Ascending aorta (tissue), 2 donors: ENCODE results near the gene ZNF322. TPM values are rescaled to one million over a fixed set of nuclear protein-coding genes. Genes with fewer than 3 reads are reported as not detected.

ENCODE experiments used
- DNase-seq, 2 donors: peaks; one replicate each; pipeline ENCODE4 v3.0.0-alpha.2; 2019; ENCODE audit warnings: low spot score in 2 of 2
- H3K27ac ChIP-seq, 2 donors: fragments of 200-600 bp; sonication (generic); one replicate each; pipeline ENCODE4 v1.5.1; 2016 to 2017; ENCODE audit warnings: mild to moderate bottlenecking in 1 of 2
- H3K27me3 ChIP-seq: fragments of 200-600 bp; sonication (generic); one replicate; pipeline ENCODE4 v1.5.1; 2017
- H3K36me3 ChIP-seq, 2 donors: fragments of 200-600 bp; sonication (generic); one replicate each; pipeline ENCODE4 v1.5.1; 2016
- H3K4me1 ChIP-seq, 2 donors: fragments of 200-600 bp; sonication (generic); one replicate each; pipeline ENCODE4 v1.5.1; 2016 to 2017; ENCODE audit warnings: mild to moderate bottlenecking in 1 of 2
- H3K4me3 ChIP-seq, 2 donors: fragments of 200-600 bp; sonication (generic); one replicate each; pipeline ENCODE4 v1.5.1; 2016 to 2017; ENCODE audit warnings: mild to moderate bottlenecking in 1 of 2
- H3K9me3 ChIP-seq, 2 donors: fragments of 200-600 bp; sonication (generic); one replicate each; pipeline ENCODE4 v1.5.1; 2016
- intact Hi-C: fragments of 100-400 bp; cut with DNase I; formaldehyde crosslinking; loops from one replicate; pipeline ENCODE4 v1.15.1; 2023
- total RNA-seq: library from RNA; depleted of rRNA; stranded (reverse); fragments of >200 nt; gene quantifications from one replicate; pipeline ENCODE4 v1.1.0, GENCODE V29; 2016
- TF ChIP-seq, protein P1 (sequence below), 3 experiments: fragments of 200-600 bp in 2 of 3; fragments of 450-650 bp in 1 of 3; sonication (generic) in 2 of 3; IDR thresholded peaks; one replicate each; pipeline ENCODE4 v1.5.1; 2016 to 2019; ENCODE audit warnings: antibody characterized with exemption in 3 of 3, mild to moderate bottlenecking in 1 of 3, moderate library complexity in 1 of 3

ZNF322 gene
- total RNA-seq, 1 donor from 2014 or later: 12.3 TPM

DNA sequence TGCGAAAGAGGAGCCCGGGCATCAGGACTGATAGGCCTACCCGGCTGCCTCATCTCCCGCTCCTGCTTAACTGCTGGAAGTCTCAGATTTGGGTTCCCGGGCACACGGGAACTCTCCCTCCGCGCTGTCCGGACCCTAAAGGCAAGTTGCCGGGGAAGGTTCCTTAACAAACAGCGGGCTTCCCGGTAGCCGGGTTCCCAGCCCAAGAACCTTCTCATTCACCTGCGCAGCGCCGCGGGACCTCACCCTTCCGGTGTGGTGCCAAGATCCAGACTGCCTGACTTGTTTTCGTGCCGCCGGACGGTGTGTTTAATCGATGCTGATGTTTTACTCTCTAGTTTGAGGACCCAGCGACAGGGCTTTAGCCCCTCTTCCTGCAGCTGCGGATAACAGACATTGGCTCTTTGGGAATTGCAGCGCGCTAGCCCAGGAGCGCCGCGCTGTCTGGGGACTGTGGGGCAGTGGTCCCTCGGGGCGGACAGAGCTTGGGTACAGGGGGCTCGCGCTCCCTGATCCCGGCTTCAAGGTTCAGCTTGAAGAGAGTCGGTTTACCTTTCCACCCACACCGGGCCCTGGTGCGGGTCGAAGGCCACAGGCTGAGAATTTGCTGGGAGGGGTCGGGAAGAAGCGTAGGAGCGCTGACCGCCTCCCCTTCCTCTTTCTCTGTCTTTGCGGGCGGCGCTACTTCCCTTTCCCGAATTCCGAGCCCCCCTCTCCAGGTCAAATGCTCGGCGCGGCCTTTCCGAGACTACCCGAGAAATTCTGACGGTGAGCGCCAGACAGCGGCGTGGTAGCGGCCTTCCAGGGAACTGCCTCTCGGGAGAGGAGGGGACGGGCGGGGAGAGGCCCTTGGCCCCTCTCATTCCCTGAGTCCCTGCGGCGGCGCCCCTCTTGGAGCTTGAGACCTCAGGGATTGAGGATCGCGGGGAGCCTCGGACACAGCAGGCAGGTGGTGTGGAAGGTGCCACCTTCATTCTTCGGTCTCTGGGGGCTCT is 45.6 kb downstream of the ZNF322 start:
- intact Hi-C loops: no loop called here
- H3K9me3 ChIP-seq: no peaks in the 10 kb centered on the region
- DNase-seq: no peak
- peak overlapping the region in 1 of 2 donors; percentile 52 for H3K4me3 ChIP-seq
- H3K27me3 ChIP-seq: peaks cover 8% of the 10 kb centered on the region
- TF ChIP-seq, protein P1, sequence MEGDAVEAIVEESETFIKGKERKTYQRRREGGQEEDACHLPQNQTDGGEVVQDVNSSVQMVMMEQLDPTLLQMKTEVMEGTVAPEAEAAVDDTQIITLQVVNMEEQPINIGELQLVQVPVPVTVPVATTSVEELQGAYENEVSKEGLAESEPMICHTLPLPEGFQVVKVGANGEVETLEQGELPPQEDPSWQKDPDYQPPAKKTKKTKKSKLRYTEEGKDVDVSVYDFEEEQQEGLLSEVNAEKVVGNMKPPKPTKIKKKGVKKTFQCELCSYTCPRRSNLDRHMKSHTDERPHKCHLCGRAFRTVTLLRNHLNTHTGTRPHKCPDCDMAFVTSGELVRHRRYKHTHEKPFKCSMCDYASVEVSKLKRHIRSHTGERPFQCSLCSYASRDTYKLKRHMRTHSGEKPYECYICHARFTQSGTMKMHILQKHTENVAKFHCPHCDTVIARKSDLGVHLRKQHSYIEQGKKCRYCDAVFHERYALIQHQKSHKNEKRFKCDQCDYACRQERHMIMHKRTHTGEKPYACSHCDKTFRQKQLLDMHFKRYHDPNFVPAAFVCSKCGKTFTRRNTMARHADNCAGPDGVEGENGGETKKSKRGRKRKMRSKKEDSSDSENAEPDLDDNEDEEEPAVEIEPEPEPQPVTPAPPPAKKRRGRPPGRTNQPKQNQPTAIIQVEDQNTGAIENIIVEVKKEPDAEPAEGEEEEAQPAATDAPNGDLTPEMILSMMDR (IDR thresholded peaks at IDR 0.05): no peak
- no peaks in the 10 kb centered on the region for H3K36me3 ChIP-seq
- no peak overlapping the region for H3K27ac ChIP-seq
- H3K4me1 ChIP-seq: peaks cover 0 to 4% of the 10 kb centered on the region in 2 donors

DNA sequence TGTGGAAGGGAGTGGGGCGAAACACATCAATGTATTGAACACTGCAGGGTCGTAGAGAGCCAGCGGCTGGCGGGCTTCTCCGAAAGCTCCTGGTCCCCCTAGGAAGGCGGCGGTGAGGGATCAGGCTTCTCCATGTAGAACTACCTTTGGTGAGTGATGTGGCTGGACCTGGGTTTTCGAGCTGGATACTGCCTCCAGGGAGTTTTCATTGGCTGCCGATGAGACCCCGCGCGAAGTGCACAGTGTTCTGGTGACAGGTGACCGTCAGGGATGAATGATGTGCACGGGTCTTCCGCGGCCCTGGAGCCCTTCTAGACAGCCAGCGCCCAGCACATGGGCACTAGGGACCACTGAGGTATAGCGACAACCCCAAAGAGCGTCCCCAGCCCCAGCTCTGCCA is 46.3 kb downstream of the ZNF322 start:
- H3K27me3 ChIP-seq: peaks cover 8% of the 10 kb centered on the region
- H3K4me1 ChIP-seq: peaks cover 0 to 4% of the 10 kb centered on the region in 2 donors
- H3K4me3 ChIP-seq: no peak overlapping the region
- no peak overlapping the region for H3K27ac ChIP-seq
- H3K36me3 ChIP-seq: no peaks in the 10 kb centered on the region
- intact Hi-C loops: no loop called here
- no peak for DNase-seq
- H3K9me3 ChIP-seq: no peaks in the 10 kb centered on the region
- TF ChIP-seq, protein P1 (IDR thresholded peaks at IDR 0.05): no peak

DNA sequence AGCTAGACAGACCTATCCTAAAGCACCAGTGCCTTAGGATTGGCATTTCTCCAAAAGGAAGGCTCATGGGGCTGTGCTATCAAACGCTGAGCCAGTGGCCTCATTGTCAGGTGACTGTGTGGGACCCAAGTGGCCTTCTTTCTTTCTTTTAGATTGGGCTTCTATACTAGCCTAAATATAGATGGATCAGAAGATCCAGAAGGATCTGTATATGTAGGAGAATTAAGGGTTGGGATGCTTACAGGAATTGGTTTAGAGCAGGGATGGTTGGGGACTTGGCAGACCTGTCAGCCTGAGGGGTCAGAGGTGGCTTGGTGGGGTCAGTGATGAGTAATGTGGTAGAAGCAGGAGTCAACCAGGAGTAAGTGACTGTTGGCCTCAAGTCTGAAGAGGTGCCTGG is 47.9 kb downstream of the ZNF322 start:
- intact Hi-C loops: no loop called here
- peaks cover 0 to 4% of the 10 kb centered on the region in 2 donors for H3K4me1 ChIP-seq
- H3K36me3 ChIP-seq: no peaks in the 10 kb centered on the region
- no peak overlapping the region for H3K4me3 ChIP-seq
- H3K9me3 ChIP-seq: no peaks in the 10 kb centered on the region
- TF ChIP-seq, protein P1 (IDR thresholded peaks at IDR 0.05): no peak
- DNase-seq: no peak
- no peak overlapping the region for H3K27ac ChIP-seq
- peaks cover 8% of the 10 kb centered on the region for H3K27me3 ChIP-seq

DNA sequence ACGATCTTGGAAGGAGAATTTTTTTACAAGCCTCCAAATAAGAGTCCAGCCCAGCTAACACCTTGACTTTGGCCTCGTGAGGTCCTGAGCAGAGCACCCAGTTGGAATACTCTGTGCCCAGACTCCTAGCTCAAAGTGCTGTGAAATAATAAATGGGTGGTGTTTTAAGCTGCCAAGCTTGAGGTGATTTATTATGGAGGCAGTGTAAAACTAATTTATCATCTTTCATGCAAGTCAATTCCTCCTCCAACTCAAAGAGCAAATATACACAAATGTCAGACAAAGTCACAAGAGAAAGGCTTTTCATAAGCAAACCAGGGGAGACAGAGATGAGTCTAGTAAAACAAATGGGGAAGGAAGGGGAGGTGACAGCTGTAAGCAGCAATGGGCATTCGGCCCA is 50.1 kb downstream of the ZNF322 start:
- TF ChIP-seq, protein P1 (IDR thresholded peaks at IDR 0.05): no peak
- Histone ChIP-seq H3K4me3 (no peak overlapping the region), H3K27ac (no peak overlapping the region), H3K36me3 (no peaks in the 10 kb centered on the region), H3K4me1 (peaks cover 0 to 2% of the 10 kb centered on the region in 2 donors), H3K9me3 (no peaks in the 10 kb centered on the region), H3K27me3 (peaks cover 8% of the 10 kb centered on the region)
- DNase-seq: no peak
- intact Hi-C loops: no loop called here

DNA sequence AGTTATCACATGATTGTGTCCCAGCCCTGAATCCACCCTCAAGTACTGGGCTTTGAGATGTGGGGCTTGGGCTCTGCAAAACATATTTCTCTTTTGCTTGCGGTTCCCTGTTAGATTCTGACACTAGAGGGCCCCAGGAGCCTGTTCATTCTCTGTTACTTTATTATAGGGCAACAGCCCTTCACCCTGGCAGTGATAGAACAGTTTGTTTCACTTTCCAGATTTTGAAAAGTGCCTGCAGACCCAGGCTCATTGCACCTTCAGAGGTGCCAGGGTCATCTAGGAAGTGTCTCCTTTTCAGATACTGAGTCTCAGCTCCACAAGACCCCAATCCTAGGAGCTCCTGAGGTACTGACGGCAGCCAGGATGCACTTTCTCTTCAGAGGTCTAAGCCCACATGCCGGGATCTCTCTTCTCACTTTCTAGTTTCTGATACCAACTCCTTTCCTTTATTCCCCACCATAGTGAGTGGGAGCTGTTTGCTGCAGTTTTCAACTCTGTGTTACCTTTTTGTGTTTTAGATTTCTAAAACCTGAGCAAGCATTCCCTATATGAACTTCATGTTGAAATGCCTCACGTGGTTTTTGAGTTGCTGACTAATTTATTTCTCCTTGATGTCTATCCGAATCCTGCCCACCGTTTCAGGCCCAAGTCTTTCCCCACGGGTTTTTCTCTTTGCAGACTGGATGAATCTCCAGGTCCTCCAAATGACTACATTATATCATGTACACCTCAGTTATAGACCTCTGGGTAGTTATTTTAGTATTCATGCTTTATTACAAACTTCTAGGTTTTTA is 51.9 kb downstream of the ZNF322 start:
- Histone ChIP-seq H3K27me3 (no peaks in the 10 kb centered on the region), H3K36me3 (no peaks in the 10 kb centered on the region), H3K4me1 (no peaks in the 10 kb centered on the region), H3K27ac (no peak overlapping the region), H3K9me3 (no peaks in the 10 kb centered on the region), H3K4me3 (peak overlapping the region; percentile 10 to 27)
- TF ChIP-seq, protein P1 (IDR thresholded peaks at IDR 0.05): peak in 2 of 3 experiments; percentile 31 to 49
- no peak for DNase-seq
- intact Hi-C loops: loop anchor here (1.0 kb wide), 1 partner anchor 472 kb away; no protein-coding TSS in a partner anchor
